ENCODE data around the gene XYLT1. TPM values are rescaled to one million over a fixed set of nuclear protein-coding genes. Genes with fewer than 3 reads are reported as not detected.

The XYLT1 gene
- total RNA-seq, 2 experiments from 2014 or later, result 53.6 to 56.7 TPM

- no peak for DNase-seq
- peaks cover 4% of the 10 kb centered on the region for H3K9me3 Mint-ChIP-seq
- POLR2A ChIA-PET, result no interaction called here
- no peak for ATAC-seq (ENCODE audit: low read depth)
- no peak overlapping the region for H3K27ac Mint-ChIP-seq
- H3K4me1 Mint-ChIP-seq, result no peaks in the 10 kb centered on the region
- no peaks in the 10 kb centered on the region for H3K36me3 Mint-ChIP-seq
- peaks cover 3% of the 10 kb centered on the region for H3K27me3 Mint-ChIP-seq
- no peak overlapping the region for H3K4me3 Mint-ChIP-seq
Measured at GRCh38 chr16:17063201-17064139, 407.3 kb downstream of the XYLT1 start.

- DNase-seq (no peak), ATAC-seq (ENCODE audit: low read depth) (no peak)
- POLR2A ChIA-PET, result no interaction called here
- Mint-ChIP-seq H3K9me3 (peaks cover 4% of the 10 kb centered on the region), H3K27me3 (peaks cover 3% of the 10 kb centered on the region), H3K4me1 (no peaks in the 10 kb centered on the region), H3K27ac (no peak overlapping the region), H3K36me3 (no peaks in the 10 kb centered on the region), H3K4me3 (no peak overlapping the region)
Measured at GRCh38 chr16:17062676-17063075, 408.1 kb downstream of the XYLT1 start.

DNA sequence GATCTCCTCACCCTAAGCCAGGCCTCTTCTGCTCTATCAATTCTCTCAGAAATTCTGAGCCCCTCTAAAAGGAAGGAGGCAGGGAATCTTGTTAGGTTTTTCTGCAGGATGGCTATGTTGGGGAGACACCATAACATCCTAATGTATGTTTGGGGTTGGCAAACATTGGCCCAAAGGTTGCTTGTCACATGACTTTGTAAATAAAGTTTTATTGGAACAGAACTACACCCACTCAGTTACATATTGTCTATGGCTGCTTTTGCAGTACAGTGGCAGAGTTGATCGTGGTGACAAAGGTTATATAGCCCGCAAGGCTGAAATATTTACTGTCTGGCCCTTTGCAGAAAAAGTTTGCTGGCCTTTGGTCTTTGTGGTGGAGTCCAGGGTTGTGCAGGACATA, 409.4 kb downstream of the XYLT1 start:
- H3K27ac Mint-ChIP-seq, result no peak overlapping the region
- no peak overlapping the region for H3K4me3 Mint-ChIP-seq
- POLR2A ChIA-PET, result no interaction called here
- no peaks in the 10 kb centered on the region for H3K4me1 Mint-ChIP-seq
- H3K27me3 Mint-ChIP-seq, result peaks cover 3% of the 10 kb centered on the region
- peaks cover 6% of the 10 kb centered on the region for H3K9me3 Mint-ChIP-seq
- ATAC-seq (ENCODE audit: low read depth), result no peak
- no peaks in the 10 kb centered on the region for H3K36me3 Mint-ChIP-seq
- no peak for DNase-seq

DNA sequence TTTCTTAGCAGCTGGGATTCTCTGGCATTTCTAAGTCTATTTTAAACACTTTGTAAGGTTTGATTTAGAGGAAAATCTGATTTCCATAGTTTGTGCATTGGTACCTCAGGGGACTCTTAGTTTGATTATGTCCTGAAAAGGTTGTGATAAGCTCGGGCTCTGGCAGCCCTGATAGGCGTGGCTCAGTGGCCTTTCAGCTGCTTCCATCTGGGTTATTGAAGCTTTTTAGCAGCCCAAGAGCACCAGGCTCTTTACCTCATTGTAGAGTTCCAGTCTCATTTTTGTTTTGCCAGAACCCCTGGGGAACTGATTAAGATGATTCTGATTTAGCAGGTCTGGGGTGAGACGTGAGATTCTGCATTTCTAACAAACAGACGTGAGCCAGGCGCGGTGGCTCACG, 412.3 kb downstream of the XYLT1 start:
- Mint-ChIP-seq H3K27ac (no peak overlapping the region), H3K9me3 (peaks cover 6% of the 10 kb centered on the region), H3K27me3 (peaks cover 6% of the 10 kb centered on the region), H3K36me3 (no peaks in the 10 kb centered on the region), H3K4me3 (no peak overlapping the region), H3K4me1 (no peaks in the 10 kb centered on the region)
- POLR2A ChIA-PET, result no interaction called here
- DNase-seq (no peak), ATAC-seq (ENCODE audit: low read depth) (no peak)

DNA sequence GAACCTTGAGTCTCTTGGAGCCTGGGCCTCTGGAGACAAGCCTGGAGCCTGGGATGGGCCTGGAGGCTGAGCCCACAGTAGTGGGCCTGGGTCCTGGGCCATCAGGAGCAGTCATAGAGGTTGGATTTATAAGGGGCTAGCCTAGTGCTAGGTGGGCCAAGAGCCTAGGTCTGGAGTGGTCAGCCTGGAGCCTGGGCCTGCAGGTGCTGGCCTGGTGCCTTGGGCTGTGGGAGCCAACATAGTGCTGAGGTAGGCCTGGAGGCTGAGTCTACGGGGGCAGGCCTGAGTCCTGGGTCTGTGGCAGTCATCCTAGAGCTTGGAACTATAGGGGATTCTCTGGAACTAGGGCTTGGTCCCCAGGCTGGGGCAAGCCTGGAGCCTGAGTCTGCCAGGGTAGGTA, 414.1 kb downstream of the XYLT1 start:
- ATAC-seq (ENCODE audit: low read depth), result no peak
- POLR2A ChIA-PET, result no interaction called here
- Mint-ChIP-seq H3K9me3 (peaks cover 5% of the 10 kb centered on the region), H3K4me1 (no peaks in the 10 kb centered on the region), H3K27me3 (peaks cover 6% of the 10 kb centered on the region), H3K36me3 (no peaks in the 10 kb centered on the region), H3K27ac (no peak overlapping the region), H3K4me3 (no peak overlapping the region)
- DNase-seq, result no peak

DNA sequence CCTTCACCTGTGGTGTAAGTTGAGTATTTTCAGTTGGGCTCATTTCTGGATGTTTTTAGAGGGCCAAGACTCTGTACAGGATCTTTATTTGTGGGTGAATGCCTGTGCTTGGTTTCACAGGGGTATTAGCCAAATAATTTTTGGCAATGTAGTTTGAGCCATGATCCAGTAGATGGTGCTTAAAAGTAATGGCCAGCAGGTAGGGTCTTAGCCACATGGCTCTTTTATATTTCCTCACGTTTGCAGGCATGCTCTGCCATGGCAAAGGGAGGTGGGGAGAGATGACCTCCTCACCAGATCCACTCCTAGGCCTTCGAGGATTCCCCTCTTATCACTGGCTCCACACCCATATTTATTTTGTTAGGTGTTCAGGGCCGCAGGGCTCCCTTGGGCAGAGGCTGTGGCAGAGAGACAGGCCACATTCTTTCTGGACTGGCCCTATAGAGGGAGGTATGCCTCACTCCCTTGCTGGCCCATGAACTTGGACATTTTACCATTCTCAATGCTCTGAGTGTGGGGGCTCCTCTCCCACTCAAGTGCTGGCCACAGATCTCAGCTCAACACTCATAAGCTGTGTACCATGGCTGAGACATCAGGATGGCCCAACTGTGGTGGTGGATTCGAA, 417.1 kb downstream of the XYLT1 start:
- H3K9me3 Mint-ChIP-seq, result peaks cover 9% of the 10 kb centered on the region
- no peak overlapping the region for H3K27ac Mint-ChIP-seq
- ATAC-seq (ENCODE audit: low read depth), result no peak
- H3K27me3 Mint-ChIP-seq, result peaks cover 4% of the 10 kb centered on the region
- H3K4me1 Mint-ChIP-seq, result no peaks in the 10 kb centered on the region
- POLR2A ChIA-PET, result no interaction called here
- no peak overlapping the region for H3K4me3 Mint-ChIP-seq
- H3K36me3 Mint-ChIP-seq, result no peaks in the 10 kb centered on the region
- no peak for DNase-seq
